ENCODE data around the gene MUC6. TPM values are rescaled to one million over a fixed set of nuclear protein-coding genes. Genes with fewer than 3 reads are reported as not detected.

MUC6 gene
- total and polyA plus RNA-seq, 9 of the 15 experiments (the other 6 are each of a cell fraction or from before 2014, with no cell fraction given): not detected

GRCh38 chr11:1027483-1028290, 8.8 kb downstream of the MUC6 start (continued):
- TF ChIP-seq ZMIZ1 (IDR thresholded peaks at IDR 0.05; ENCODE audit: low read depth in 2 of 2, low read length in 2 of 2): no peak

GRCh38 chr11:1026641-1027482, 9.7 kb downstream of the MUC6 start:
- DNase-seq (ENCODE audit: extremely low read depth in 1 of 4, low spot score in 3 of 4) (no peak), ATAC-seq (no peak), FAIRE-seq (no peak)
- Histone ChIP-seq H3K27me3 (ENCODE audit: control insufficient read depth in 2 of 2, insufficient read depth in 2 of 2, low read length in 2 of 2) (peaks cover 0 to 61% of the 10 kb centered on the region in 2 experiments; a peak in 3 of 5 replicates), H4K20me1 (replicated peaks; ENCODE audit: control insufficient read depth, insufficient read depth, low read length) (no peaks in the 10 kb centered on the region; the same call in 1 of the 2 replicates), H3K9me1 (ENCODE audit: control insufficient read depth, insufficient read depth, low read length) (peaks cover 2% of the 10 kb centered on the region), H3K79me2 (ENCODE audit: control insufficient read depth, insufficient read depth, low read length) (no peaks in the 10 kb centered on the region), H3K4me3 (no peak overlapping the region), H3K4me1 (replicated peaks in 1 of 2; ENCODE audit: control insufficient read depth in 2 of 2, insufficient read depth in 2 of 2, low read length in 2 of 2) (peaks cover 0 to 67% of the 10 kb centered on the region in 2 experiments; a peak in 2 of 5 replicates), H3K4me2 (ENCODE audit: insufficient read depth, low read length) (no peak overlapping the region), H3K36me3 (ENCODE audit: control insufficient read depth, insufficient read depth, low read length) (no peaks in the 10 kb centered on the region), H3K9ac (ENCODE audit: insufficient read depth in 1 of 2, low read depth in 2 of 2, low read length in 2 of 2) (no peak overlapping the region; a peak in 1 of 4 replicates), H2AFZ (ENCODE audit: low read depth, low read length) (no peak overlapping the region), H3K27ac (ENCODE audit: extremely low read depth, low read depth, low read length) (no peak overlapping the region), H3K9me3 (replicated peaks; ENCODE audit: control insufficient read depth, insufficient read depth, low read depth, low read length) (no peaks in the 10 kb centered on the region)
- no TSS peak for BruUV-seq (replicated peaks)
- in situ Hi-C loops (cut with MboI) (no loop called here), intact Hi-C loops (cut with micrococcal nuclease) (no loop called here)
- WGBS (ENCODE audit: insufficient coverage, low coverage, missing lambda C conversion rate): 11% methylated on average over 41 of the region's 46 CpGs
- CTCF ChIA-PET (ENCODE audit: low intra/inter-chr PET ratio): no interaction called here
- POLR2A ChIA-PET: no interaction called here
- TF ChIP-seq PHF20 (IDR thresholded peaks at IDR 0.05; ENCODE audit: partially characterized antibody) (no peak), ZNF282 (CRISPR knock-in tag; IDR thresholded peaks at IDR 0.05) (no peak), CAMTA2 (CRISPR knock-in tag; conservative IDR thresholded peaks at IDR 0.05) (no peak), NFE2L1 (tag; IDR thresholded peaks at IDR 0.05; ENCODE audit: borderline replicate concordance, low read depth) (no peak), ZNF274 (IDR thresholded peaks at IDR 0.05; ENCODE audit: borderline replicate concordance, low read depth, low read length) (no peak), ETV1 (tag; conservative IDR thresholded peaks at IDR 0.05; ENCODE audit: low read depth) (no peak), BCOR (IDR thresholded peaks at IDR 0.05) (no peak), MCM2 (IDR thresholded peaks at IDR 0.05; ENCODE audit: low read depth) (no peak), NFE2 (IDR thresholded peaks at IDR 0.05; ENCODE audit: low read depth) (no peak), SETDB1 (IDR thresholded peaks at IDR 0.05; ENCODE audit: low read length) (no peak), CBX3 (IDR thresholded peaks at IDR 0.05; ENCODE audit: borderline replicate concordance in 1 of 2, low read length in 2 of 2) (no peak), ZNF589 (CRISPR knock-in tag; IDR thresholded peaks at IDR 0.05; ENCODE audit: low read depth) (no peak), PHF21A (IDR thresholded peaks at IDR 0.05; ENCODE audit: borderline replicate concordance, low read depth) (no peak), NR4A1 (CRISPR knock-in tag; IDR thresholded peaks at IDR 0.05) (no peak), NR4A1 (tag; IDR thresholded peaks at IDR 0.05) (no peak)

Measured in K562 (cell line).